ENCODE measurements around the gene ASMTL.

Gene ASMTL

DNA sequence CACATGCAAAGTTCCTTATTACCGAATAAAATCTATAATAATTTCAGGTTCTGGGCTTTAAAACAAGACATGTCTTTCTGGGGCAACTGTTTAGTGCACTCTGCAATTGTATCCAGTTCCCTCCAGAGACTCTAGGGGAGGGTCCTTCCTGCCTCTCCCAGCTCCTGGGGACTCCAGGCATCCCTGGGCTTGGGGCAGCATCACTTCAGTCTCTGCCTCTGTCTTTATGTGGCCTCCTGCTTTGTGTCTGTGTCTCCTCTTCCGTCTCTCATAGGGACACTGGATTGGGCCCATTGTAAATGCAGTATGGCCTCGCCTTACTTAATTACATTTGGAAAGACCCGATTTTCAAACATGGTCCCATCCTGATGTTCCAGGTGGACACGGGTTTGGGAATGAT is 10.9 kb upstream of the ASMTL start:
- Histone ChIP-seq H3K36me3 (ENCODE audit: low read depth) (no peaks in the 10 kb centered on the region), H3K27me3 (ENCODE audit: insufficient read depth, poor library complexity, severe bottlenecking) (peaks cover 48% of the 10 kb centered on the region), H3K4me3 (ENCODE audit: severe bottlenecking) (no peak overlapping the region), H3K27ac (ENCODE audit: poor library complexity, severe bottlenecking) (no peak overlapping the region), H3K9me3 (ENCODE audit: severe bottlenecking) (peaks cover 5% of the 10 kb centered on the region), H3K4me1 (ENCODE audit: insufficient read depth, poor library complexity, severe bottlenecking) (no peaks in the 10 kb centered on the region)
- ATAC-seq (ENCODE audit: low read depth) (no peak), DNase-seq (ENCODE audit: low spot score) (peak; percentile 29)
- TF ChIP-seq, protein P1, sequence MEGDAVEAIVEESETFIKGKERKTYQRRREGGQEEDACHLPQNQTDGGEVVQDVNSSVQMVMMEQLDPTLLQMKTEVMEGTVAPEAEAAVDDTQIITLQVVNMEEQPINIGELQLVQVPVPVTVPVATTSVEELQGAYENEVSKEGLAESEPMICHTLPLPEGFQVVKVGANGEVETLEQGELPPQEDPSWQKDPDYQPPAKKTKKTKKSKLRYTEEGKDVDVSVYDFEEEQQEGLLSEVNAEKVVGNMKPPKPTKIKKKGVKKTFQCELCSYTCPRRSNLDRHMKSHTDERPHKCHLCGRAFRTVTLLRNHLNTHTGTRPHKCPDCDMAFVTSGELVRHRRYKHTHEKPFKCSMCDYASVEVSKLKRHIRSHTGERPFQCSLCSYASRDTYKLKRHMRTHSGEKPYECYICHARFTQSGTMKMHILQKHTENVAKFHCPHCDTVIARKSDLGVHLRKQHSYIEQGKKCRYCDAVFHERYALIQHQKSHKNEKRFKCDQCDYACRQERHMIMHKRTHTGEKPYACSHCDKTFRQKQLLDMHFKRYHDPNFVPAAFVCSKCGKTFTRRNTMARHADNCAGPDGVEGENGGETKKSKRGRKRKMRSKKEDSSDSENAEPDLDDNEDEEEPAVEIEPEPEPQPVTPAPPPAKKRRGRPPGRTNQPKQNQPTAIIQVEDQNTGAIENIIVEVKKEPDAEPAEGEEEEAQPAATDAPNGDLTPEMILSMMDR (IDR thresholded peaks at IDR 0.05; ENCODE audit: poor library complexity, severe bottlenecking): no peak

GRCh38 chrX:1462596-1463251 is 10.0 kb upstream of the ASMTL start:
- ATAC-seq (ENCODE audit: low read depth): no peak
- Histone ChIP-seq H3K36me3 (ENCODE audit: low read depth) (no peaks in the 10 kb centered on the region), H3K4me1 (ENCODE audit: insufficient read depth, poor library complexity, severe bottlenecking) (no peaks in the 10 kb centered on the region), H3K4me3 (ENCODE audit: severe bottlenecking) (no peak overlapping the region), H3K9me3 (ENCODE audit: severe bottlenecking) (peaks cover 5% of the 10 kb centered on the region), H3K27ac (ENCODE audit: poor library complexity, severe bottlenecking) (no peak overlapping the region), H3K27me3 (ENCODE audit: insufficient read depth, poor library complexity, severe bottlenecking) (peaks cover 41% of the 10 kb centered on the region)
- TF ChIP-seq, protein P1 (IDR thresholded peaks at IDR 0.05; ENCODE audit: poor library complexity, severe bottlenecking): no peak
- DNase-seq (ENCODE audit: low spot score): peak; percentile 23

GRCh38 chrX:1462110-1462509 is 9.4 kb upstream of the ASMTL start:
- Histone ChIP-seq H3K4me1 (ENCODE audit: insufficient read depth, poor library complexity, severe bottlenecking) (no peaks in the 10 kb centered on the region), H3K36me3 (ENCODE audit: low read depth) (no peaks in the 10 kb centered on the region), H3K27ac (ENCODE audit: poor library complexity, severe bottlenecking) (no peak overlapping the region), H3K27me3 (ENCODE audit: insufficient read depth, poor library complexity, severe bottlenecking) (peaks cover 35% of the 10 kb centered on the region), H3K4me3 (ENCODE audit: severe bottlenecking) (no peak overlapping the region), H3K9me3 (ENCODE audit: severe bottlenecking) (peaks cover 5% of the 10 kb centered on the region)
- DNase-seq (ENCODE audit: low spot score) (no peak), ATAC-seq (ENCODE audit: low read depth) (no peak)
- TF ChIP-seq, protein P1 (IDR thresholded peaks at IDR 0.05; ENCODE audit: poor library complexity, severe bottlenecking): no peak

GRCh38 chrX:1455948-1456280 is 3.2 kb upstream of the ASMTL start:
- DNase-seq (ENCODE audit: low spot score) (peak; percentile 6), ATAC-seq (ENCODE audit: low read depth) (no peak)
- no peaks in the 10 kb centered on the region for H3K27me3 ChIP-seq (ENCODE audit: insufficient read depth, poor library complexity, severe bottlenecking)
- H3K4me1 ChIP-seq (ENCODE audit: insufficient read depth, poor library complexity, severe bottlenecking): no peaks in the 10 kb centered on the region
- H3K4me3 ChIP-seq (ENCODE audit: severe bottlenecking): no peak overlapping the region
- peaks cover 5% of the 10 kb centered on the region for H3K9me3 ChIP-seq (ENCODE audit: severe bottlenecking)
- H3K27ac ChIP-seq (ENCODE audit: poor library complexity, severe bottlenecking): no peak overlapping the region
- H3K36me3 ChIP-seq (ENCODE audit: low read depth): no peaks in the 10 kb centered on the region
- TF ChIP-seq, protein P1 (IDR thresholded peaks at IDR 0.05; ENCODE audit: poor library complexity, severe bottlenecking): no peak

- no peak overlapping the region for H3K27ac ChIP-seq (ENCODE audit: poor library complexity, severe bottlenecking)
- peaks cover 2% of the 10 kb centered on the region for H3K36me3 ChIP-seq (ENCODE audit: low read depth)
- no peaks in the 10 kb centered on the region for H3K9me3 ChIP-seq (ENCODE audit: severe bottlenecking)
- ATAC-seq (ENCODE audit: low read depth) (peak; percentile 55), DNase-seq (ENCODE audit: low spot score) (peak; percentile 77)
- TF ChIP-seq, protein P1 (IDR thresholded peaks at IDR 0.05; ENCODE audit: poor library complexity, severe bottlenecking): peak; percentile 96
- H3K4me3 ChIP-seq (ENCODE audit: severe bottlenecking): no peak overlapping the region
- no peaks in the 10 kb centered on the region for H3K27me3 ChIP-seq (ENCODE audit: insufficient read depth, poor library complexity, severe bottlenecking)
- H3K4me1 ChIP-seq (ENCODE audit: insufficient read depth, poor library complexity, severe bottlenecking): no peaks in the 10 kb centered on the region
These were observed 1.5 kb upstream of the ASMTL start for GRCh38 chrX:1453951-1454785.
